GM06990 (cell line): ENCODE results near the gene RTF2.
"Not testable (repeated sequence)": the region's sequence is repeated elsewhere in the genome, so short reads cannot be mapped to it uniquely, and the experiment has no call there.

Source experiments
- DNase-seq: peaks from one replicate; pipeline ENCODE4 v3.0.0-alpha.2; 2011; ENCODE audit not compliant: insufficient read length; ENCODE audit errors: extremely low read depth
- H3K27me3 ChIP-seq: replicated peaks from 2 replicates; pipeline ENCODE4 v1.6.0; 2011; ENCODE audit warnings: low read length; ENCODE audit not compliant: control insufficient read depth, insufficient read depth
- H3K36me3 ChIP-seq: 2 replicates; pipeline ENCODE4 v1.5.1; 2011; ENCODE audit warnings: low read length; ENCODE audit not compliant: control insufficient read depth, insufficient read depth
- H3K4me3 ChIP-seq: replicated peaks from 2 replicates; pipeline ENCODE4 v1.5.1; 2011; ENCODE audit warnings: low read depth, mild to moderate bottlenecking, control low read depth, low read length
- TF ChIP-seq, protein P1 (sequence below): IDR thresholded peaks from 2 replicates; pipeline ENCODE4 v1.5.1; 2011; ENCODE audit warnings: low read length, control low read depth, mild to moderate bottlenecking, inconsistent platforms; ENCODE audit not compliant: insufficient read depth, poor library complexity, severe bottlenecking

RTF2 gene

GRCh38 chr20:56517211-56517610 is 48.8 kb downstream of the RTF2 start:
- TF ChIP-seq, protein P1, sequence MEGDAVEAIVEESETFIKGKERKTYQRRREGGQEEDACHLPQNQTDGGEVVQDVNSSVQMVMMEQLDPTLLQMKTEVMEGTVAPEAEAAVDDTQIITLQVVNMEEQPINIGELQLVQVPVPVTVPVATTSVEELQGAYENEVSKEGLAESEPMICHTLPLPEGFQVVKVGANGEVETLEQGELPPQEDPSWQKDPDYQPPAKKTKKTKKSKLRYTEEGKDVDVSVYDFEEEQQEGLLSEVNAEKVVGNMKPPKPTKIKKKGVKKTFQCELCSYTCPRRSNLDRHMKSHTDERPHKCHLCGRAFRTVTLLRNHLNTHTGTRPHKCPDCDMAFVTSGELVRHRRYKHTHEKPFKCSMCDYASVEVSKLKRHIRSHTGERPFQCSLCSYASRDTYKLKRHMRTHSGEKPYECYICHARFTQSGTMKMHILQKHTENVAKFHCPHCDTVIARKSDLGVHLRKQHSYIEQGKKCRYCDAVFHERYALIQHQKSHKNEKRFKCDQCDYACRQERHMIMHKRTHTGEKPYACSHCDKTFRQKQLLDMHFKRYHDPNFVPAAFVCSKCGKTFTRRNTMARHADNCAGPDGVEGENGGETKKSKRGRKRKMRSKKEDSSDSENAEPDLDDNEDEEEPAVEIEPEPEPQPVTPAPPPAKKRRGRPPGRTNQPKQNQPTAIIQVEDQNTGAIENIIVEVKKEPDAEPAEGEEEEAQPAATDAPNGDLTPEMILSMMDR: no peak

GRCh38 chr20:56517641-56518040 is 49.2 kb downstream of the RTF2 start:
- TF ChIP-seq, protein P1: no peak
- no peak for DNase-seq
- Histone ChIP-seq H3K4me3 (no peak overlapping the region), H3K36me3 (peaks cover 28% of the 10 kb centered on the region), H3K27me3 (no peaks in the 10 kb centered on the region)

More at GRCh38 chr20:56517211-56517610, 48.8 kb downstream of the RTF2 start:
- Histone ChIP-seq H3K36me3 (peaks cover 29% of the 10 kb centered on the region), H3K27me3 (no peaks in the 10 kb centered on the region), H3K4me3 (no peak overlapping the region)
- DNase-seq: no peak

DNA sequence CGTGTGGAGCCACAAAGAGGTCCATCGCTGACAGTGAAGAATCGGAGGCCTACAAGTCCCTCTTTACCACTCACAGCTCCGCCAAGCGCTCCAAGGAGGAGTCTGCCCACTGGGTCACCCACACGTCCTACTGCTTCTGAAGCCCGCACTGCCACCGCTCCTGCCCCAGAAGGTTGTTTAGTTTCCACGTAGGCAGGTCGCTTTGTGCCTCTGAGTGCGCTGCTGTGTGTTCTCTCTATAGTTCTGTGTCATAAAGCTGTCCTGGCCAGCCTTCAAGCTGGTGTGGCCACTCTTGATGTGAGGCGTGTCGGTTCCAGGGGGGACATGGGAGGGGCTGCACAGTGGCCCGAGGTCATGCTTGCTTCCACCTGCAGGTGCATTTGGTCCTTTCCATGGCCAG is 49.7 kb downstream of the RTF2 start:
- Histone ChIP-seq H3K27me3 (no peaks in the 10 kb centered on the region), H3K36me3 (peaks cover 26% of the 10 kb centered on the region), H3K4me3 (no peak overlapping the region)
- no peak for DNase-seq
- TF ChIP-seq, protein P1: no peak

DNA sequence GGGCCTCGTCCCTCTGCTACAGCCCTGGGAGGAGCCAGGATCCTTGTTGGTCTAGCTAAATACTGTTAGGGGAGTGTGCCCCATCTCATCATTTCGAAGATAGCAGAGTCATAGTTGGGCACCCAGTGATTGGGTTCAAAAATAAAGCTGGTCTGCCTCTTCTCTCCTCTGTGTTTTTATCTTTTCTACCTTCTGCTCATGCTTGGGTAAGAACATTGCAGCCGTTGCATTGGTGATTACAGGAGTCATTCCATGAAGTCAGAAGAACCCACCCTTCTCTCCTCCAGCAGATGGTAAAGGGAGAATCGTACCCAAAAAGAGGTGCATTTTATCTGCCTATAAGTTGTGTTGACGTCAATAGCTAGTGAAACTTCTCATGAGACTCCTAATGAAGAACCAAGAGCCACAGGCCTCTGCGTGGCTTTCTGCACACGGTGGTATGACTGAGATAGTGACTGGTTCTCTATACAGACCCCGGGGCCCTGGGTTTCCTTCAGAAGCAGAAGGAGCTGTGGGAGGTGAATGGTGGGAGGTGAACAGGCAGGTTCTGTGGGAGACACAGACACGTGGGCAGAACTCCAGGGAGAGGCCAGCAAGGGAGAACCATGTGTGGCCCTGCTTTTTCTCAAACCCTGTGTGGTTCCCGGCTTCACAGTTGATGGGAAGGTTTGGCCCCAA is 50.4 kb downstream of the RTF2 start:
- peaks cover 22% of the 10 kb centered on the region for H3K36me3 ChIP-seq
- H3K27me3 ChIP-seq: no peaks in the 10 kb centered on the region
- no peak overlapping the region for H3K4me3 ChIP-seq
- TF ChIP-seq, protein P1: no peak
- DNase-seq: no peak

DNA sequence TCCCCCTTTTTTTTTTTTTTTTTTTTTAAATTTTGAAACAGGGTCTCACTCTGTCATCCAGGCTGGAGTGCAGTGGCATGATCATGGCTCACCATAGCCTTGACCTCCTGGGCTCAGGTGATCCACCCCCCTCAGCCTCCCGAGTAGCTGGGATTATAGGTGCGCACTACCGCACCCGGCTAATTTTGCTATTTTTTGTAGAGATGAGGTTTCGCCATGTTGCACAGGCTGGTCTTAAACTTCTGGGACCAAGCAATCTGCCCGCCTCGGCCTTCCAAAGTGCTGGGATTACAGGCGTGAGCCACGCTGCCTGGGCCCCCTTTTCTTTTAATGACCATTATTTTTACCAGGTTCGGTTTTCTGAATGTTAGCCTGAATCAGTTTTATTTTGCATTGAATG is 51.1 kb downstream of the RTF2 start:
- H3K27me3 ChIP-seq: no peaks in the 10 kb centered on the region
- DNase-seq: no peak
- peaks cover 22% of the 10 kb centered on the region for H3K36me3 ChIP-seq
- no peak overlapping the region for H3K4me3 ChIP-seq
- TF ChIP-seq, protein P1: no peak

DNA sequence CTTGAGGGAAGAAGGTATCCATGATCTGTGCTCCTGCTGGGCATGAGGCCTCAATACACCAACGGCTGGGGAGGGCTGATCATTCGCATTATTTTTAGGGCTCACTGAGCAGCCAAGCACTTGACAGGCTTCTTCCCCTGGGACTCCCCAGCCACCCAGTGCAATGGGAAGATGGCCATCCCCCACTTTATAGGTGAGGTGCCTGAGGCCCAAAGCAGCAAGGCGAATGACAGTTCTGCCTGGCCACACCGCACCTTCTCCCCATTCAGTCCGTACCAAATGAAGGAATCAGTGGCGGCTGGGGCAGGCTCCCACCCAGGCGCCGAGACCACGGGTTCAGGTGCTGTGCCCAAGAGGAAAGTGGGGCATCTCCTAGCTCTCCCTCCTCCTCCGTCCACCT is 51.8 kb downstream of the RTF2 start:
- peaks cover 22% of the 10 kb centered on the region for H3K36me3 ChIP-seq
- H3K27me3 ChIP-seq: no peaks in the 10 kb centered on the region
- H3K4me3 ChIP-seq: no peak overlapping the region
- TF ChIP-seq, protein P1: no peak
- DNase-seq: no peak

- not testable (repeated sequence) for DNase-seq, H3K4me3 ChIP-seq, H3K27me3 ChIP-seq
- peaks cover 22% of the 10 kb centered on the region for H3K36me3 ChIP-seq
Observed at GRCh38 chr20:56520746-56521354, 52.4 kb downstream of the RTF2 start.
